IPS-20b (cell line): ENCODE measurements around the gene LSM2.

Source experiments
- H3K27ac ChIP-seq: one replicate; pipeline ENCODE4 v1.5.1; 2013; ENCODE audit warnings: low read length
- H3K27me3 ChIP-seq: 2 replicates; pipeline ENCODE4 v1.6.1; 2013; ENCODE audit warnings: mild to moderate bottlenecking, low read length, inconsistent platforms; ENCODE audit not compliant: insufficient read depth
- H3K36me3 ChIP-seq: 2 replicates; pipeline ENCODE4 v1.6.1; 2013; ENCODE audit warnings: low read depth, mild to moderate bottlenecking, inconsistent platforms, low read length, moderate library complexity; ENCODE audit not compliant: insufficient read depth
- H3K4me1 ChIP-seq: 2 replicates; pipeline ENCODE4 v1.6.1; 2013; ENCODE audit warnings: mild to moderate bottlenecking, control low read depth, inconsistent platforms, low read length, moderate library complexity; ENCODE audit not compliant: insufficient read depth
- H3K4me3 ChIP-seq: 2 replicates; pipeline ENCODE4 v1.5.1; 2013; ENCODE audit warnings: mild to moderate bottlenecking, low read length, inconsistent platforms
- H3K9ac ChIP-seq: 2 replicates; pipeline ENCODE4 v1.6.1; 2013; ENCODE audit warnings: low read depth, mild to moderate bottlenecking, inconsistent platforms, low read length, moderate library complexity
- H3K9me3 ChIP-seq: 2 replicates; pipeline ENCODE4 v1.6.1; 2013; ENCODE audit warnings: mild to moderate bottlenecking, low read depth, low read length, inconsistent platforms; ENCODE audit not compliant: insufficient read depth

LSM2 gene

GRCh38 chr6:31768363-31769257 is 38.2 kb downstream of the LSM2 start:
- Histone ChIP-seq H3K4me3 (no peak overlapping the region), H3K9ac (no peak overlapping the region), H3K36me3 (no peaks in the 10 kb centered on the region; the same call in 1 of the 2 replicates), H3K9me3 (no peaks in the 10 kb centered on the region), H3K27me3 (no peaks in the 10 kb centered on the region; the same call in 1 of the 2 replicates), H3K4me1 (0 out of 2 replicates have a peak, but pooled peaks cover 2% of the 10 kb centered on the region), H3K27ac (no peak overlapping the region)

- no peaks in the 10 kb centered on the region for H3K9me3 ChIP-seq
- H3K4me3 ChIP-seq = no peak overlapping the region
- H3K27ac ChIP-seq = no peak overlapping the region
- H3K9ac ChIP-seq = no peak overlapping the region
- H3K4me1 ChIP-seq = peaks cover 7% of the 10 kb centered on the region; the same call in 1 of the 2 replicates
- H3K36me3 ChIP-seq = peaks cover 4% of the 10 kb centered on the region
- H3K27me3 ChIP-seq = no peaks in the 10 kb centered on the region; the same call in 1 of the 2 replicates
These were observed 39.6 kb downstream of the LSM2 start for GRCh38 chr6:31767096-31767645.

- peaks cover 12% of the 10 kb centered on the region for H3K36me3 ChIP-seq
- H3K4me1 ChIP-seq = peaks cover 7% of the 10 kb centered on the region; the same call in 1 of the 2 replicates
- no peaks in the 10 kb centered on the region; the same call in 1 of the 2 replicates for H3K27me3 ChIP-seq
- H3K9ac ChIP-seq = peak overlapping the region; percentile 23; the same call in 1 of the 2 replicates
- H3K9me3 ChIP-seq = no peaks in the 10 kb centered on the region
- peak overlapping the region; percentile 58; the same call in 1 of the 2 replicates for H3K4me3 ChIP-seq
- H3K27ac ChIP-seq = no peak overlapping the region
These were observed 40.6 kb downstream of the LSM2 start for GRCh38 chr6:31765910-31766794.

GRCh38 chr6:31765559-31765909 is 41.2 kb downstream of the LSM2 start:
- H3K27me3 ChIP-seq = no peaks in the 10 kb centered on the region; the same call in 1 of the 2 replicates
- H3K4me1 ChIP-seq = peaks cover 7% of the 10 kb centered on the region; the same call in 1 of the 2 replicates
- no peaks in the 10 kb centered on the region for H3K9me3 ChIP-seq
- H3K9ac ChIP-seq = no peak overlapping the region
- H3K4me3 ChIP-seq = no peak overlapping the region
- H3K27ac ChIP-seq = no peak overlapping the region
- H3K36me3 ChIP-seq = peaks cover 12% of the 10 kb centered on the region

- H3K27ac ChIP-seq = no peak overlapping the region
- no peaks in the 10 kb centered on the region for H3K9me3 ChIP-seq
- H3K9ac ChIP-seq = no peak overlapping the region
- peaks cover 7% of the 10 kb centered on the region; the same call in 1 of the 2 replicates for H3K4me1 ChIP-seq
- H3K27me3 ChIP-seq = no peaks in the 10 kb centered on the region; the same call in 1 of the 2 replicates
- no peak overlapping the region for H3K4me3 ChIP-seq
- peaks cover 17% of the 10 kb centered on the region for H3K36me3 ChIP-seq
These were observed 42.6 kb downstream of the LSM2 start for GRCh38 chr6:31764198-31764597.

GRCh38 chr6:31763619-31763940 is 43.2 kb downstream of the LSM2 start:
- Histone ChIP-seq H3K4me3 (no peak overlapping the region), H3K9me3 (no peaks in the 10 kb centered on the region), H3K4me1 (peaks cover 7% of the 10 kb centered on the region; the same call in 1 of the 2 replicates), H3K27me3 (no peaks in the 10 kb centered on the region; the same call in 1 of the 2 replicates), H3K36me3 (peaks cover 21% of the 10 kb centered on the region), H3K27ac (no peak overlapping the region), H3K9ac (no peak overlapping the region; the same call in 1 of the 2 replicates)

GRCh38 chr6:31762878-31763618 is 43.7 kb downstream of the LSM2 start:
- peaks cover 7% of the 10 kb centered on the region; the same call in 1 of the 2 replicates for H3K4me1 ChIP-seq
- peaks cover 21% of the 10 kb centered on the region for H3K36me3 ChIP-seq
- no peaks in the 10 kb centered on the region; the same call in 1 of the 2 replicates for H3K27me3 ChIP-seq
- H3K4me3 ChIP-seq = no peak overlapping the region
- H3K9ac ChIP-seq = no peak overlapping the region; the same call in 1 of the 2 replicates
- no peak overlapping the region for H3K27ac ChIP-seq
- no peaks in the 10 kb centered on the region for H3K9me3 ChIP-seq

GRCh38 chr6:31762356-31762755 is 44.4 kb downstream of the LSM2 start, which contains the start of gene SAPCD1:
TSS of gene SAPCD1 (plus strand) at chr6:31762656. CDS start at chr6:31763055, 399 bp downstream.
- Histone ChIP-seq H3K36me3 (peaks cover 21% of the 10 kb centered on the region), H3K9ac (no peak within 1 kb of the TSS; the same call in 1 of the 2 replicates), H3K9me3 (no peaks in the 10 kb centered on the region), H3K4me1 (peaks cover 7% of the 10 kb centered on the region; the same call in 1 of the 2 replicates), H3K4me3 (no peak within 1 kb of the TSS), H3K27me3 (no peaks in the 10 kb centered on the region; the same call in 1 of the 2 replicates), H3K27ac (no peak within 1 kb of the TSS)

GRCh38 chr6:31761343-31761742 is 45.4 kb downstream of the LSM2 start:
- Histone ChIP-seq H3K27me3 (no peaks in the 10 kb centered on the region), H3K9me3 (no peaks in the 10 kb centered on the region), H3K36me3 (peaks cover 21% of the 10 kb centered on the region), H3K9ac (no peak overlapping the region), H3K4me1 (peaks cover 7% of the 10 kb centered on the region; the same call in 1 of the 2 replicates), H3K4me3 (no peak overlapping the region), H3K27ac (no peak overlapping the region)

- Histone ChIP-seq H3K27me3 (no peaks in the 10 kb centered on the region), H3K9me3 (no peaks in the 10 kb centered on the region), H3K27ac (no peak overlapping the region), H3K9ac (no peak overlapping the region), H3K36me3 (peaks cover 21% of the 10 kb centered on the region), H3K4me1 (peaks cover 7% of the 10 kb centered on the region; the same call in 1 of the 2 replicates), H3K4me3 (no peak overlapping the region)
These were observed 46.0 kb downstream of the LSM2 start for GRCh38 chr6:31760790-31761189.
